ENCODE data around the gene LGALS4.
"Not testable (repeated sequence)": the region's sequence is repeated elsewhere in the genome, so short reads cannot be mapped to it uniquely, and the experiment has no call there.

The LGALS4 gene

GRCh38 chr19:38806371-38806770 is 6.4 kb downstream of the LGALS4 start:
- no peak for DNase-seq (ENCODE audit: low read depth, low spot score)
- H3K4me3 ChIP-seq (ENCODE audit: low read depth, low read length) = no peak overlapping the region
- TF ChIP-seq, protein P1, sequence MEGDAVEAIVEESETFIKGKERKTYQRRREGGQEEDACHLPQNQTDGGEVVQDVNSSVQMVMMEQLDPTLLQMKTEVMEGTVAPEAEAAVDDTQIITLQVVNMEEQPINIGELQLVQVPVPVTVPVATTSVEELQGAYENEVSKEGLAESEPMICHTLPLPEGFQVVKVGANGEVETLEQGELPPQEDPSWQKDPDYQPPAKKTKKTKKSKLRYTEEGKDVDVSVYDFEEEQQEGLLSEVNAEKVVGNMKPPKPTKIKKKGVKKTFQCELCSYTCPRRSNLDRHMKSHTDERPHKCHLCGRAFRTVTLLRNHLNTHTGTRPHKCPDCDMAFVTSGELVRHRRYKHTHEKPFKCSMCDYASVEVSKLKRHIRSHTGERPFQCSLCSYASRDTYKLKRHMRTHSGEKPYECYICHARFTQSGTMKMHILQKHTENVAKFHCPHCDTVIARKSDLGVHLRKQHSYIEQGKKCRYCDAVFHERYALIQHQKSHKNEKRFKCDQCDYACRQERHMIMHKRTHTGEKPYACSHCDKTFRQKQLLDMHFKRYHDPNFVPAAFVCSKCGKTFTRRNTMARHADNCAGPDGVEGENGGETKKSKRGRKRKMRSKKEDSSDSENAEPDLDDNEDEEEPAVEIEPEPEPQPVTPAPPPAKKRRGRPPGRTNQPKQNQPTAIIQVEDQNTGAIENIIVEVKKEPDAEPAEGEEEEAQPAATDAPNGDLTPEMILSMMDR (IDR thresholded peaks at IDR 0.05; ENCODE audit: insufficient read depth, low read length, missing control alignments) = no peak
- ChIA-PET POLR2A (no interaction called here), CTCF (no interaction called here)

DNA sequence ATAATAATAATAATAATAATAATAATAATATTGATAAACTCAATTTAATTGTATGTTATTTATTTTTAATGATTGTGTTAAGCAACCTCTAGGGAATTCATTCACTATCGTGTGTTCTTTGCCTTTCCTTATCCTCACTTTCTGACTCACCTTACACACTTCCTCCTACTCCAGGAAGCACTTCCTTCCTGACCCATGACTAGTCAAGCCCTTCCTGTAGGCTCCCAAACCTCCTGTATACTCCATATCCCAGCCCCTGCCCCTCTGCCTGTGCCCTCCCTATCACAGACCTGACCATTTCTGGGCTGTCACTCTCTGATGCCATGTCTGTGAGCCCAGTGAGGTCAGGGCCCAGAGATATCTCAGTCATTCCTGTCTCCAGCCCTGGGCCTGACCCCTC is 7.6 kb downstream of the LGALS4 start:
- no peak overlapping the region for H3K4me3 ChIP-seq (ENCODE audit: low read depth, low read length)
- ChIA-PET POLR2A (no interaction called here), CTCF (no interaction called here)
- no peak for DNase-seq (ENCODE audit: low read depth, low spot score)
- TF ChIP-seq, protein P1 (IDR thresholded peaks at IDR 0.05; ENCODE audit: insufficient read depth, low read length, missing control alignments) = no peak

- no peak overlapping the region for H3K4me3 ChIP-seq (ENCODE audit: low read depth, low read length)
- ChIA-PET CTCF (no interaction called here), POLR2A (interaction anchor here (1.1 kb wide), 1 partner anchor 18 kb away, joined by 4 read pairs; no protein-coding TSS in a partner anchor)
- TF ChIP-seq, protein P1 (IDR thresholded peaks at IDR 0.05; ENCODE audit: insufficient read depth, low read length, missing control alignments) = no peak
- no peak for DNase-seq (ENCODE audit: low read depth, low spot score)
Measured at GRCh38 chr19:38803543-38803942, 9.2 kb downstream of the LGALS4 start.

- TF ChIP-seq, protein P1 (IDR thresholded peaks at IDR 0.05; ENCODE audit: insufficient read depth, low read length, missing control alignments) = no peak
- ChIA-PET CTCF (interaction anchor here (1.0 kb wide), 1 partner anchor 399 kb away, joined by 3 read pairs; the partner anchor contains the start of gene FAM98C), POLR2A (no interaction called here)
- no peak for DNase-seq (ENCODE audit: low read depth, low spot score)
- no peak overlapping the region for H3K4me3 ChIP-seq (ENCODE audit: low read depth, low read length)
Measured at GRCh38 chr19:38801359-38802095, 11.2 kb downstream of the LGALS4 start.

- TF ChIP-seq, protein P1 (IDR thresholded peaks at IDR 0.05; ENCODE audit: insufficient read depth, low read length, missing control alignments) = no peak
- POLR2A ChIA-PET = interaction anchor here (1.2 kb wide), 1 partner anchor 48 kb away, joined by 3 read pairs; no protein-coding TSS in a partner anchor
- CTCF ChIA-PET = interaction anchor here (1.0 kb wide), 1 partner anchor 398 kb away, joined by 3 read pairs; the partner anchor contains the start of gene FAM98C
- no peak overlapping the region for H3K4me3 ChIP-seq (ENCODE audit: low read depth, low read length)
- DNase-seq (ENCODE audit: low read depth, low spot score) = no peak
Measured at GRCh38 chr19:38800577-38801347, 12.0 kb downstream of the LGALS4 start.

DNA sequence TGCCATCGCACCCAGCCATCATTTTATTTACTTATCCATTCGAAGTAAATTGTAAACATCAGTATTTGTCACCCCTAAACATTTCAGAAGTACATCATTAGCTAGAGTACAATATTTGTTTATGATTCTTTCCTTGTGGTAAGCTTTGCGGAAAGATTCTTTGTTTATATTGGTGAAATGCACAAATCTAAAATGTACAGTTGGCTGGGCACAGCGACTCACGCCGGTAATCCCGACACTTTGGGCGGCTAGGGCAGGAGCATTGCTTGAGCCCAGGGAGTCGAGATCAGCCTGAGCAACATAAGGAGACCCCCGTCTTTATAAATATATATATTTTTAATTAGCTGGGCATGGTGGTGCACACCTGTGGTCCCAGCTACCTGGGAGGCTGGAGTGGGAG is 13.6 kb downstream of the LGALS4 start:
- H3K4me3 ChIP-seq (ENCODE audit: low read depth, low read length) = no peak overlapping the region
- DNase-seq (ENCODE audit: low read depth, low spot score) = no peak
- TF ChIP-seq, protein P1 (IDR thresholded peaks at IDR 0.05; ENCODE audit: insufficient read depth, low read length, missing control alignments) = no peak
- ChIA-PET CTCF (interaction anchor here (0.8 kb wide), 1 partner anchor 30 kb away, joined by 3 read pairs; no protein-coding TSS in a partner anchor), POLR2A (no interaction called here)

DNA sequence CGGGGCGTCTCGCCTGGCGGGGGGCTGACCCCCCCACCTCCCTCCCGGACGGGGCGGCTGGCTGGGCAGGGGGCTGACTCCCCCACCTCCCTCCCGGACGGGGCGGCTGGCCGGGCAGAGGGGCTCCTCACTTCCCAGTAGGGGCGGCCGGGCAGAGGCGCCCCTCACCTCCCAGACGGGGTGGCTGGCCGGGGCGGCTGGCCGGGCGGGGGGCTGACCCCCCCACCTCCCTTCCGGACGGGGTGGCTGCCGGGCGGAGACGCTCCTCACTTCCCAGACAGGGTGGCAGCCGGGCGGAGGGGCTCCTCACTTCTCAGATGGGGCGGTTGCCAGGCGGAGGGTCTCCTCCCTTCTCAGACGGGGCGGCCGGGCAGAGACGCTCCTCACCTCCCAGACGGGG is 15.0 kb downstream of the LGALS4 start:
- DNase-seq (ENCODE audit: low read depth, low spot score); H3K4me3 ChIP-seq (ENCODE audit: low read depth, low read length); CTCF ChIA-PET; POLR2A ChIA-PET: not testable (repeated sequence)
